OCI-LY7 (cell line): Measurements from ENCODE around the gene PML. TPM values are rescaled to one million over a fixed set of nuclear protein-coding genes. Genes with fewer than 3 reads are reported as not detected.

Source experiments
- BruUV-seq: library from RNA; stranded (reverse); fragments of 400-500 nt; replicated peaks from 2 replicates; lab custom pipeline; 2021; lab: Mats Ljungman, UMichigan
- CTCF ChIA-PET: fragments of 300-600 bp; sonication (Branson Sonifier 250); formaldehyde crosslinking; loops from one replicate; lab custom pipeline; 2022; ENCODE audit warnings: antibody characterized with exemption; ENCODE audit not compliant: unreplicated experiment; lab: Charles Lee
- POLR2A ChIA-PET: fragments of 300-600 bp; sonication (Branson Sonifier 250); formaldehyde crosslinking; loops from one replicate; lab custom pipeline; 2022; ENCODE audit warnings: antibody characterized with exemption; lab: Charles Lee
- DNase-seq: peaks from one replicate; pipeline ENCODE4 v3.0.0-alpha.2; 2015; ENCODE audit warnings: low spot score
- H2AFZ ChIP-seq: fragments of 200-600 bp; sonication (generic), shearing (Covaris generic); 2 replicates; pipeline ENCODE4 v1.6.1; 2014; ENCODE audit warnings: mild to moderate bottlenecking, antibody characterized with exemption, low read length, moderate library complexity
- H3K27ac ChIP-seq: fragments of 200-600 bp; sonication (generic); 2 replicates; pipeline ENCODE4 v1.5.1; 2014; ENCODE audit warnings: mixed run types, low read depth, mild to moderate bottlenecking, moderate library complexity, low read length, inconsistent platforms; ENCODE audit not compliant: poor library complexity, severe bottlenecking
- H3K36me3 ChIP-seq: fragments of 200-600 bp; sonication (generic); 2 replicates; pipeline ENCODE4 v1.6.1; 2014; ENCODE audit warnings: mild to moderate bottlenecking, antibody characterized with exemption, low read length, moderate library complexity, mixed read lengths; ENCODE audit not compliant: insufficient read depth
- H3K4me1 ChIP-seq: fragments of 200-600 bp; sonication (generic); 2 replicates; pipeline ENCODE4 v1.5.1; 2014; ENCODE audit warnings: mild to moderate bottlenecking, low read length; ENCODE audit not compliant: insufficient read depth, poor library complexity, severe bottlenecking
- H3K4me2 ChIP-seq: fragments of 200-600 bp; sonication (generic); 2 replicates; pipeline ENCODE4 v1.6.1; 2014; ENCODE audit warnings: mild to moderate bottlenecking, low read length
- H3K4me3 ChIP-seq: fragments of 200-600 bp; sonication (generic); 2 replicates; pipeline ENCODE4 v1.5.1; 2014; ENCODE audit warnings: mild to moderate bottlenecking, low read depth, low read length; ENCODE audit not compliant: poor library complexity, severe bottlenecking
- H3K79me2 ChIP-seq: fragments of 200-600 bp; sonication (generic); 2 replicates; pipeline ENCODE4 v1.6.1; 2016; ENCODE audit warnings: low read depth, mild to moderate bottlenecking, low read length, moderate library complexity, mixed read lengths; ENCODE audit not compliant: insufficient read depth
- H3K9me2 ChIP-seq: fragments of 200-600 bp; sonication (generic); 2 replicates; pipeline ENCODE4 v1.6.1; 2016; ENCODE audit warnings: mild to moderate bottlenecking, low read length, mixed read lengths; ENCODE audit not compliant: insufficient read depth
- H3K9me3 ChIP-seq: fragments of 200-600 bp; sonication (generic); 2 replicates; pipeline ENCODE4 v1.6.1; 2014; ENCODE audit warnings: mild to moderate bottlenecking, mixed run types, low read length, mixed read lengths
- H4K20me1 ChIP-seq: fragments of 200-600 bp; sonication (generic); 2 replicates; pipeline ENCODE4 v1.6.1; 2014; ENCODE audit warnings: mild to moderate bottlenecking, antibody characterized with exemption, low read length, moderate library complexity, mixed read lengths; ENCODE audit not compliant: insufficient read depth
- CTCF ChIP-seq: fragments of 200-600 bp; sonication (generic); conservative IDR thresholded peaks from 2 replicates; pipeline ENCODE4 v1.5.1; 2014; ENCODE audit warnings: mild to moderate bottlenecking, antibody characterized with exemption, low read length, moderate library complexity, mixed read lengths
- EZH2phosphoT487 ChIP-seq: fragments of 200-600 bp; sonication (generic); IDR thresholded peaks from 2 replicates; pipeline ENCODE4 v1.6.1; 2018; ENCODE audit warnings: low read depth, borderline replicate concordance, mild to moderate bottlenecking, mixed run types, antibody characterized with exemption, low read length, moderate library complexity, mixed read lengths
- intact Hi-C: fragments of 100-400 bp; cut with micrococcal nuclease; formaldehyde crosslinking; loops from one replicate; pipeline ENCODE4 v1.10.0; 2022; ENCODE audit not compliant: unreplicated experiment
- total RNA-seq, 2 experiments: library from RNA; depleted of rRNA in 1 of 2; stranded (reverse); fragments of >200 nt in 1 of 2; shearing (Covaris generic) in 1 of 2; gene quantifications; 2 replicates each; pipeline ENCODE4 v1.2.3, GENCODE V29; 2014 to 2022

Gene PML
- total RNA-seq, 2 experiments from 2014 or later, result 16.9 to 26.1 TPM

- no peak for TF ChIP-seq EZH2phosphoT487
- TF ChIP-seq CTCF, result no peak
- Histone ChIP-seq H3K79me2 (peaks cover 7% of the 10 kb centered on the region; the same call in 1 of the 2 replicates), H3K36me3 (no peaks in the 10 kb centered on the region), H3K4me3 (no peak overlapping the region), H4K20me1 (no peaks in the 10 kb centered on the region), H3K4me1 (peaks cover 24% of the 10 kb centered on the region), H3K9me2 (no peaks in the 10 kb centered on the region), H3K27ac (no peak overlapping the region), H3K9me3 (no peaks in the 10 kb centered on the region), H2AFZ (no peak overlapping the region), H3K4me2 (0 out of 2 replicates have a peak overlapping the region, but pooled peaks have one; percentile 94)
- BruUV-seq, result TSS peak; percentile 66
- DNase-seq, result no peak
- CTCF ChIA-PET, result no interaction called here
- intact Hi-C loops, result loop anchor here (5.0 to 10.0 kb wide), 2 partner anchors 474 to 1758 kb away; partner anchors contain the start of genes PKM and UBL7
- POLR2A ChIA-PET, result no interaction called here
Measured at GRCh38 chr15:73990250-73991005, 4.1 kb upstream of the PML start.

- Histone ChIP-seq H3K27ac (no peak overlapping the region), H3K9me2 (no peaks in the 10 kb centered on the region), H3K36me3 (no peaks in the 10 kb centered on the region), H4K20me1 (no peaks in the 10 kb centered on the region), H2AFZ (peak overlapping the region; percentile 83; the same call in 1 of the 2 replicates), H3K4me2 (peak overlapping the region; percentile 94), H3K4me3 (peak overlapping the region; percentile 97), H3K9me3 (no peaks in the 10 kb centered on the region), H3K4me1 (peaks cover 31% of the 10 kb centered on the region), H3K79me2 (peaks cover 14% of the 10 kb centered on the region; the same call in 1 of the 2 replicates)
- ChIA-PET POLR2A (no interaction called here), CTCF (no interaction called here)
- DNase-seq, result no peak
- intact Hi-C loops, result loop anchor here (5.0 to 10.0 kb wide), 2 partner anchors 474 to 1759 kb away; partner anchors contain the start of genes PKM and UBL7
- TF ChIP-seq EZH2phosphoT487 (no peak), CTCF (no peak)
- BruUV-seq, result no TSS peak
Measured at GRCh38 chr15:73991260-73991659, 3.3 kb upstream of the PML start.
